Progenitor cell of endocrine pancreas (in vitro differentiated cells): ENCODE measurements around the gene IL27RA. TPM values are rescaled to one million over a fixed set of nuclear protein-coding genes. Genes with fewer than 3 reads are reported as not detected.
A peak's percentile ranks its signal among the peaks of the same experiment; 100 is the strongest.

Source experiments
- DNase-seq: peaks from one replicate; pipeline ENCODE4 v3.0.0; 2021; ENCODE audit warnings: low spot score; ENCODE audit not compliant: unreplicated experiment
- H3K27ac Mint-ChIP-seq: 2 replicates; pipeline ENCODE4 v1.8.0; 2021; ENCODE audit warnings: mild to moderate bottlenecking, moderate library complexity, mixed read lengths
- H3K27me3 Mint-ChIP-seq: 2 replicates; pipeline ENCODE4 v1.8.0; 2021; ENCODE audit warnings: mixed read lengths
- H3K36me3 Mint-ChIP-seq: 2 replicates; pipeline ENCODE4 v1.8.0; 2022; ENCODE audit warnings: mixed read lengths; ENCODE audit not compliant: insufficient read depth
- H3K4me1 Mint-ChIP-seq: 2 replicates; pipeline ENCODE4 v1.8.0; 2021; ENCODE audit warnings: low read depth, mixed read lengths
- H3K4me3 Mint-ChIP-seq: 2 replicates; pipeline ENCODE4 v1.8.0; 2021; ENCODE audit warnings: low read depth, mild to moderate bottlenecking, moderate library complexity, mixed read lengths
- H3K9me3 Mint-ChIP-seq: 2 replicates; pipeline ENCODE4 v1.8.0; 2021; ENCODE audit warnings: low read depth, mixed read lengths
- total RNA-seq: library from RNA; stranded (reverse); gene quantifications from 2 replicates; pipeline ENCODE4 v1.2.1, GENCODE V29; 2021
- TF ChIP-seq, protein P1 (sequence below): fragments of 200-600 bp; sonication (generic); IDR thresholded peaks from one replicate; pipeline ENCODE4 v1.5.0; 2021; ENCODE audit warnings: antibody characterized with exemption, mild to moderate bottlenecking; ENCODE audit not compliant: unreplicated experiment

The IL27RA gene
- total RNA-seq, 1 donor from 2014 or later: 3.7 TPM

DNA sequence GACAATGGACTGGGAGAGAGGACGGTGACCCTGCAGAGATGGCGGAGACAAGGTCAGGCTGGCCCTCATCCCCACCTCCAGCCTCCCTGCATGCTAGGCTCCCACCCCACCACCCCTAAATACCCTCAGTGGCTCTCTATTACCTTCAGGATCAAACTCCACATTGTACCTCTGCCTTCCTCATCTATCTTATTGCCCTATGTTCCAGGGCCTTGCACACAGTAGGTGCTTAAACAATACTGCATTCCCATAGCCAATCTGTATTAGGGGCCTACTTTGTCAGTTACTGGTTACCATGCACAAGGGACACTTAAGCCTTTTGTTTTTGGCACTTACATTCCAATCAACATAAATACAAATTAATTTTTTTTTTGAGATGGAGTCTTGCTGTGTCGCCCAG is 23.8 kb downstream of the IL27RA start:
- TF ChIP-seq, protein P1, sequence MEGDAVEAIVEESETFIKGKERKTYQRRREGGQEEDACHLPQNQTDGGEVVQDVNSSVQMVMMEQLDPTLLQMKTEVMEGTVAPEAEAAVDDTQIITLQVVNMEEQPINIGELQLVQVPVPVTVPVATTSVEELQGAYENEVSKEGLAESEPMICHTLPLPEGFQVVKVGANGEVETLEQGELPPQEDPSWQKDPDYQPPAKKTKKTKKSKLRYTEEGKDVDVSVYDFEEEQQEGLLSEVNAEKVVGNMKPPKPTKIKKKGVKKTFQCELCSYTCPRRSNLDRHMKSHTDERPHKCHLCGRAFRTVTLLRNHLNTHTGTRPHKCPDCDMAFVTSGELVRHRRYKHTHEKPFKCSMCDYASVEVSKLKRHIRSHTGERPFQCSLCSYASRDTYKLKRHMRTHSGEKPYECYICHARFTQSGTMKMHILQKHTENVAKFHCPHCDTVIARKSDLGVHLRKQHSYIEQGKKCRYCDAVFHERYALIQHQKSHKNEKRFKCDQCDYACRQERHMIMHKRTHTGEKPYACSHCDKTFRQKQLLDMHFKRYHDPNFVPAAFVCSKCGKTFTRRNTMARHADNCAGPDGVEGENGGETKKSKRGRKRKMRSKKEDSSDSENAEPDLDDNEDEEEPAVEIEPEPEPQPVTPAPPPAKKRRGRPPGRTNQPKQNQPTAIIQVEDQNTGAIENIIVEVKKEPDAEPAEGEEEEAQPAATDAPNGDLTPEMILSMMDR: no peak
- no peak for DNase-seq
- Mint-ChIP-seq H3K36me3 (peaks cover 2% of the 10 kb centered on the region), H3K27ac (no peak overlapping the region), H3K4me3 (no peak overlapping the region), H3K9me3 (no peaks in the 10 kb centered on the region), H3K27me3 (peaks cover 62% of the 10 kb centered on the region), H3K4me1 (no peaks in the 10 kb centered on the region)

DNA sequence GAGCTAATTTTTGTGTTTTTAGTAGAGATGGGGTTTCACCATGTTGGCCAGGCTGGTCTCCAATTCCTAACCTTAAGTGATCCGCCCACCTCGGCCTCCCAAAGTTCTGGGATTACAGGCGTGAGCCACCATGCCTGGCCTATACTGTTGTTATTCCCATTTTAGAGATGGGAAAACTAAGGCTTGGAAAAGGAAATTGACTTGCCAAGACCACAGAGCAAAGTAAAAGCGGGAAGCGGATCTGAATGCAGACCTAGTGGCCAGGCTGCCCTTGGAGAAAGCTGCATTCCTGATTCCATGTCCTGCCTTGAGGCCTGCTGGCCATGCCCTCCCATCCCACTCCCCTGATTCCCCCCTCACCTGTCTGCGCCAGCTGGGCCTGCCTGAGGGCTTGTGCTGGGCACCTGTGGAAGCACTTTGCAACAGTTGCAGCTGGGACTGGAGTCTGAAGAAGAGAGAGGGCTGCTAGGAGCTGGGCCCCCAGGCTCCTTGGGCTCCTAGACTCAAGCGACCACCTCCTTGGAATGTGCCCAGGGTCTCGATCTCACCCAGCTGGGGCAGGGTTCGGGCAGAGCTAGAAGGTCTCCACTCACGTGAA is 24.6 kb downstream of the IL27RA start:
- Mint-ChIP-seq H3K9me3 (no peaks in the 10 kb centered on the region), H3K4me3 (no peak overlapping the region), H3K27me3 (peaks cover 62% of the 10 kb centered on the region)

DNA sequence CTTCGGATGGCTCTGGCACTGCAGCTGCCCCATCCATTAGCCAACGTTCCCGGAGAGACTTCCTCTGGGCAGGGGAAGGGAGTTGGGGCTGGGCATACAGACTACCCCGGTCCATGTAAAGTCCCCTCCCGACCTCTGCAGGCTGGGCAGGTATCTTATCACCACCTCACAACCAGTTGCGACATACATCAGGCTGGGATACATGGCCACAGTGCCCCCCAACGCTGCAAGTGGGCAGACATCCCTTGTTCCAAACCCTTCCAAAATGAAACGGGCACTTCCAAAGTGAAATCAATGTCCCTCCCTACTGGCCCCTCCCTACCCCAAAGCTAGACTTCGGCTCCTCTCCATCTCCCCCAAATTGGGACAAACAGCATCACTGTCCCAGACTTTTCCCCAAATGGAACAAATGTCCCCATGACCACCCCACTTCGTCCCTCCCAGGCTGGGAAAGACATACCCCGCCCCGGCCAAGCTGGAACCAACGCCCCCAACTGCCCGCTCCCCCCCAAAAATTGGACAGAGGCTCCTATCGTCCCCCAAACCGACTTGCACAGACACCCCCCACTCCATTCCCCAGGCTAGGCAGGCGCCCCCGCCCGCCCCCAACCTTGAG is 25.3 kb downstream of the IL27RA start:
- H3K4me1 Mint-ChIP-seq: peaks cover 4% of the 10 kb centered on the region
- no peak overlapping the region for H3K27ac Mint-ChIP-seq
- peak overlapping the region; percentile 11 for H3K4me3 Mint-ChIP-seq
- TF ChIP-seq, protein P1: no peak
- no peaks in the 10 kb centered on the region for H3K9me3 Mint-ChIP-seq
- no peak for DNase-seq
- H3K27me3 Mint-ChIP-seq: peaks cover 62% of the 10 kb centered on the region
- H3K36me3 Mint-ChIP-seq: peaks cover 1% of the 10 kb centered on the region

More for the DNA sequence above, 24.6 kb downstream of the IL27RA start:
- H3K36me3 Mint-ChIP-seq: peaks cover 1% of the 10 kb centered on the region
- no peak overlapping the region for H3K27ac Mint-ChIP-seq
- H3K4me1 Mint-ChIP-seq: peaks cover under 1% of the 10 kb centered on the region
- TF ChIP-seq, protein P1: no peak
- DNase-seq: no peak

DNA sequence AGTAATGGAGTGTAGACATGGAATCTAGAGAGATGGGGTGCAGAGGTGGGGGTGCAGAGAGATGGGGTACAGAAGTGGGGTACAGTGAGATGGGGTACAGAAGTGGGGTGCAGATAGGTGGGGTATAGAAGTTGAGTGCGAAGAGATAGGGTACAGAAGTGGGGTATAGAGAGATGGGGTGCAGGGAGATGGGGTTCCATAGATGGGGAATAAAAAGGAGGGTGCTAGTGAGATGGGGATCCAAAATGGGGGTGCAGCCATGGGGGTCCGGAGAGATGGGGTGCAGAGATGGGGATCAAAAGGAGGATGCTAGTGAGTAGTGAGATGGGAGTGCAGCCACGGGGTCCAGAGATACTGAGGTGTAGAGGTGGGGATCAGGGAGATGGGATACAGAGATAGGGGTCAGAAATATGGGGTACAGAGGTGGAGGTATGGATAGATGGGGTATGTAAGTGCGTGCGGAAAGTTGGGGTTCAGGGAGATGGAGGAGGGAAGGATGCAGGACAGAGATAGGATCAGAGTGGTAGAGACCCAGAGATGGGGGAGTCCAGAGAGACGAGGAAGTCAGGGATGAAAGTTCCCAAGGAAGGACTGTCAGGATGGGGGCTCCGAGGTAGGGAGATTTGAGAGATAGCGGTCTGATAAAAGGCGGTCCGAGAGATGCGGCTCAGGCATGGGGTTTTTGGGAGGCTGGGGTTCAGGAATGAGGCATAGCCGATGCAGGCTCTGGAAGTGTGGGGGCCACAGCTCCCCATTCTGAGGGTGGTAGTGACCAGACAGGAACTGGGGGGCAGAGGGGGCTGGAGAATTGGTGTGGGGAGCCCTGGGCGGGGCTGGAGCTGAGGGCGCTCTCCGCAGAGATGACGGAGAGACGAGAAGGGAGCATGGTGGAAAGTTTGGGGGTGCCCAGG is 26.9 kb downstream of the IL27RA start:
- Mint-ChIP-seq H3K36me3 (peaks cover 1% of the 10 kb centered on the region), H3K4me3 (no peak overlapping the region), H3K27ac (no peak overlapping the region), H3K27me3 (peaks cover 62% of the 10 kb centered on the region), H3K9me3 (no peaks in the 10 kb centered on the region), H3K4me1 (peaks cover 6% of the 10 kb centered on the region)
- DNase-seq: no peak
- TF ChIP-seq, protein P1: no peak

DNA sequence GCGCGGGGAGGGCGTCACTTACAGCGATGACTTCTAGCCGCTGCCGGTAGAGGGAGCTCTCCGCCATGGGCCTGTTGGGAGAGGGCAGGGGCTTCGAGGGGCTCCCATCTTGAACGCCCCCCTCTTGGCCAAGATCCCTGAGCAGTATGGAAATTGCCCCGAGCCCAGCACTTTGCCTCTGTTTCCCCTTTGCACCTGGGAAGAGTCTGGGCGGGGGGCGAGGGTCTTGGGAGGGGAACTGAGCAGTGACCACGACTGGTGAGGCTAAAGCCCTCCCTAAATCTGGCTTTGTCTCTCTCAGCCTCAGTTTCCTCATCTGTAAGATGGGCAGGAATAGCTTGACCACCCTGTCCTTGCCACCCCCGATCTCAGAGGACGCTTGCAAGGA is 27.5 kb downstream of the IL27RA start:
- Mint-ChIP-seq H3K9me3 (no peaks in the 10 kb centered on the region), H3K27ac (no peak overlapping the region), H3K4me1 (peaks cover 6% of the 10 kb centered on the region), H3K4me3 (no peak overlapping the region), H3K36me3 (no peaks in the 10 kb centered on the region), H3K27me3 (peaks cover 58% of the 10 kb centered on the region)
- no peak for DNase-seq
- TF ChIP-seq, protein P1: peak; percentile 61
